ENCODE results near the gene TSPOAP1. TPM values are rescaled to one million over a fixed set of nuclear protein-coding genes. Genes with fewer than 3 reads are reported as not detected.

TSPOAP1 gene
- total and polyA plus RNA-seq, 2 of the 13 experiments (the other 11 are each of a cell fraction or from before 2014, with no cell fraction given): not detected

DNA sequence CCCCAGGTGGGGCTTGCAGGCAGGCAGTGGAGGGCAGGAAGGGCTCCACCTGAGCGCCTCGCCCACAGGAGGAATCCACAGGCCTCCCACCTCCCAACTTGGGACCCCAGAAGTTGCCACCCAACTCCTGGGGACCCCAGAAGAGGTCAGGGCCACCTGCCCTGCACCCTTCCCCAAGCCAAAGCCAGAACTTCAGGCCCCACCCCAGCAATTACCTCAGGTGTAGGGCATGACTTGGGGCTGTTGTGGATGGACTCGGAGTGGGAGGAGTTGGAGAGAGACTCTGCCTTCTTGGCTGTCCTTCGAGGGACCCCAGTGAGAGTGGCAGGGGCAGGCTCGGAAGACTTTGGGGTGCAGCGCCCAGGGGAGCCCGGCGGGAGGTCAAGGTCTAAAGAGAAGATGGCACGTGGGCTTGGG lies 10.5 kb downstream of the TSPOAP1 start:
- Histone ChIP-seq H3K27me3 (ENCODE audit: control insufficient read depth in 1 of 2, insufficient read depth in 2 of 2, low read length in 2 of 2) (peaks cover 19 to 70% of the 10 kb centered on the region in 2 experiments), H3K79me2 (ENCODE audit: insufficient read depth, low read length) (no peaks in the 10 kb centered on the region), H3K9ac (ENCODE audit: insufficient read depth, low read depth, low read length) (no peak overlapping the region), H3K27ac (ENCODE audit: extremely low read length, insufficient read depth, low read length) (no peak overlapping the region), H3K9me3 (ENCODE audit: low read length) (no peaks in the 10 kb centered on the region), H3K4me2 (ENCODE audit: low read depth, low read length) (no peak overlapping the region), H3K4me3 (replicated peaks in 1 of 3; ENCODE audit: insufficient read depth in 1 of 3, low read depth in 2 of 3, low read length in 3 of 3) (no peak overlapping the region), H3K4me1 (ENCODE audit: insufficient read depth, low read length) (peaks cover 19% of the 10 kb centered on the region; the same call in 1 of the 2 replicates), H4K20me1 (ENCODE audit: insufficient read depth, low read length) (no peaks in the 10 kb centered on the region), H3K36me3 (replicated peaks in 1 of 2; ENCODE audit: control insufficient read depth in 1 of 2, insufficient read depth in 2 of 2, low read length in 2 of 2) (no peaks in the 10 kb centered on the region), H2AFZ (ENCODE audit: low read length) (no peak overlapping the region)
- no peak for ATAC-seq
- intact Hi-C loops (cut with micrococcal nuclease; ENCODE audit: unreplicated experiment): no loop called here
- WGBS (ENCODE audit: low lambda C conversion rate): 54% methylated on average over 7 of the region's 9 CpGs
- POLR2A ChIA-PET: interaction anchor here (1.0 to 2.6 kb wide), 8 partner anchors 10 to 98 kb away, joined by 3 to 35 read pairs (median 4); partner anchors contain the start of genes RNF43 and SUPT4H1
- no peak for DNase-seq (ENCODE audit: low spot score)
- CTCF ChIA-PET (ENCODE audit: low intra/inter-chr PET ratio, low total read pairs): interaction anchor here (1.5 to 5.0 kb wide), 3 partner anchors 10 to 130 kb away, joined by 9 to 121 read pairs (median 20); partner anchors contain the start of gene RNF43
- no peak for FAIRE-seq
- no TSS peak for BruUV-seq (replicated peaks)
- in situ Hi-C loops (cut with HindIII; ENCODE audit: extremely low pct_ligation_motif_present, low pct_unique_long_range_greater_than_20kb): no loop called here
- no peak for TF ChIP-seq RXRB (CRISPR knock-in tag; IDR thresholded peaks at IDR 0.05; ENCODE audit: borderline replicate concordance)
- TF ChIP-seq ELF3 (CRISPR knock-in tag; IDR thresholded peaks at IDR 0.05): no peak
- no peak for TF ChIP-seq SCMH1 (CRISPR knock-in tag; IDR thresholded peaks at IDR 0.05; ENCODE audit: borderline replicate concordance)
- TF ChIP-seq, protein P1, sequence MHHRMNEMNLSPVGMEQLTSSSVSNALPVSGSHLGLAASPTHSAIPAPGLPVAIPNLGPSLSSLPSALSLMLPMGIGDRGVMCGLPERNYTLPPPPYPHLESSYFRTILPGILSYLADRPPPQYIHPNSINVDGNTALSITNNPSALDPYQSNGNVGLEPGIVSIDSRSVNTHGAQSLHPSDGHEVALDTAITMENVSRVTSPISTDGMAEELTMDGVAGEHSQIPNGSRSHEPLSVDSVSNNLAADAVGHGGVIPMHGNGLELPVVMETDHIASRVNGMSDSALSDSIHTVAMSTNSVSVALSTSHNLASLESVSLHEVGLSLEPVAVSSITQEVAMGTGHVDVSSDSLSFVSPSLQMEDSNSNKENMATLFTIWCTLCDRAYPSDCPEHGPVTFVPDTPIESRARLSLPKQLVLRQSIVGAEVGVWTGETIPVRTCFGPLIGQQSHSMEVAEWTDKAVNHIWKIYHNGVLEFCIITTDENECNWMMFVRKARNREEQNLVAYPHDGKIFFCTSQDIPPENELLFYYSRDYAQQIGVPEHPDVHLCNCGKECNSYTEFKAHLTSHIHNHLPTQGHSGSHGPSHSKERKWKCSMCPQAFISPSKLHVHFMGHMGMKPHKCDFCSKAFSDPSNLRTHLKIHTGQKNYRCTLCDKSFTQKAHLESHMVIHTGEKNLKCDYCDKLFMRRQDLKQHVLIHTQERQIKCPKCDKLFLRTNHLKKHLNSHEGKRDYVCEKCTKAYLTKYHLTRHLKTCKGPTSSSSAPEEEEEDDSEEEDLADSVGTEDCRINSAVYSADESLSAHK (CRISPR knock-in tag; IDR thresholded peaks at IDR 0.05; ENCODE audit: borderline replicate concordance): no peak
- no peak for TF ChIP-seq DPF2 (CRISPR knock-in tag; IDR thresholded peaks at IDR 0.05; ENCODE audit: borderline replicate concordance, low read depth)
- no peak for TF ChIP-seq MEIS2 (CRISPR knock-in tag; IDR thresholded peaks at IDR 0.05)
- TF ChIP-seq ZNF460 (CRISPR knock-in tag; IDR thresholded peaks at IDR 0.05; ENCODE audit: borderline replicate concordance): no peak
- no peak for TF ChIP-seq XBP1 (CRISPR knock-in tag; IDR thresholded peaks at IDR 0.05)
- no peak for TF ChIP-seq FOXO1 (CRISPR knock-in tag; IDR thresholded peaks at IDR 0.05)
- TF ChIP-seq NFIB (CRISPR knock-in tag; IDR thresholded peaks at IDR 0.05; ENCODE audit: borderline replicate concordance): no peak
- TF ChIP-seq, protein P2, sequence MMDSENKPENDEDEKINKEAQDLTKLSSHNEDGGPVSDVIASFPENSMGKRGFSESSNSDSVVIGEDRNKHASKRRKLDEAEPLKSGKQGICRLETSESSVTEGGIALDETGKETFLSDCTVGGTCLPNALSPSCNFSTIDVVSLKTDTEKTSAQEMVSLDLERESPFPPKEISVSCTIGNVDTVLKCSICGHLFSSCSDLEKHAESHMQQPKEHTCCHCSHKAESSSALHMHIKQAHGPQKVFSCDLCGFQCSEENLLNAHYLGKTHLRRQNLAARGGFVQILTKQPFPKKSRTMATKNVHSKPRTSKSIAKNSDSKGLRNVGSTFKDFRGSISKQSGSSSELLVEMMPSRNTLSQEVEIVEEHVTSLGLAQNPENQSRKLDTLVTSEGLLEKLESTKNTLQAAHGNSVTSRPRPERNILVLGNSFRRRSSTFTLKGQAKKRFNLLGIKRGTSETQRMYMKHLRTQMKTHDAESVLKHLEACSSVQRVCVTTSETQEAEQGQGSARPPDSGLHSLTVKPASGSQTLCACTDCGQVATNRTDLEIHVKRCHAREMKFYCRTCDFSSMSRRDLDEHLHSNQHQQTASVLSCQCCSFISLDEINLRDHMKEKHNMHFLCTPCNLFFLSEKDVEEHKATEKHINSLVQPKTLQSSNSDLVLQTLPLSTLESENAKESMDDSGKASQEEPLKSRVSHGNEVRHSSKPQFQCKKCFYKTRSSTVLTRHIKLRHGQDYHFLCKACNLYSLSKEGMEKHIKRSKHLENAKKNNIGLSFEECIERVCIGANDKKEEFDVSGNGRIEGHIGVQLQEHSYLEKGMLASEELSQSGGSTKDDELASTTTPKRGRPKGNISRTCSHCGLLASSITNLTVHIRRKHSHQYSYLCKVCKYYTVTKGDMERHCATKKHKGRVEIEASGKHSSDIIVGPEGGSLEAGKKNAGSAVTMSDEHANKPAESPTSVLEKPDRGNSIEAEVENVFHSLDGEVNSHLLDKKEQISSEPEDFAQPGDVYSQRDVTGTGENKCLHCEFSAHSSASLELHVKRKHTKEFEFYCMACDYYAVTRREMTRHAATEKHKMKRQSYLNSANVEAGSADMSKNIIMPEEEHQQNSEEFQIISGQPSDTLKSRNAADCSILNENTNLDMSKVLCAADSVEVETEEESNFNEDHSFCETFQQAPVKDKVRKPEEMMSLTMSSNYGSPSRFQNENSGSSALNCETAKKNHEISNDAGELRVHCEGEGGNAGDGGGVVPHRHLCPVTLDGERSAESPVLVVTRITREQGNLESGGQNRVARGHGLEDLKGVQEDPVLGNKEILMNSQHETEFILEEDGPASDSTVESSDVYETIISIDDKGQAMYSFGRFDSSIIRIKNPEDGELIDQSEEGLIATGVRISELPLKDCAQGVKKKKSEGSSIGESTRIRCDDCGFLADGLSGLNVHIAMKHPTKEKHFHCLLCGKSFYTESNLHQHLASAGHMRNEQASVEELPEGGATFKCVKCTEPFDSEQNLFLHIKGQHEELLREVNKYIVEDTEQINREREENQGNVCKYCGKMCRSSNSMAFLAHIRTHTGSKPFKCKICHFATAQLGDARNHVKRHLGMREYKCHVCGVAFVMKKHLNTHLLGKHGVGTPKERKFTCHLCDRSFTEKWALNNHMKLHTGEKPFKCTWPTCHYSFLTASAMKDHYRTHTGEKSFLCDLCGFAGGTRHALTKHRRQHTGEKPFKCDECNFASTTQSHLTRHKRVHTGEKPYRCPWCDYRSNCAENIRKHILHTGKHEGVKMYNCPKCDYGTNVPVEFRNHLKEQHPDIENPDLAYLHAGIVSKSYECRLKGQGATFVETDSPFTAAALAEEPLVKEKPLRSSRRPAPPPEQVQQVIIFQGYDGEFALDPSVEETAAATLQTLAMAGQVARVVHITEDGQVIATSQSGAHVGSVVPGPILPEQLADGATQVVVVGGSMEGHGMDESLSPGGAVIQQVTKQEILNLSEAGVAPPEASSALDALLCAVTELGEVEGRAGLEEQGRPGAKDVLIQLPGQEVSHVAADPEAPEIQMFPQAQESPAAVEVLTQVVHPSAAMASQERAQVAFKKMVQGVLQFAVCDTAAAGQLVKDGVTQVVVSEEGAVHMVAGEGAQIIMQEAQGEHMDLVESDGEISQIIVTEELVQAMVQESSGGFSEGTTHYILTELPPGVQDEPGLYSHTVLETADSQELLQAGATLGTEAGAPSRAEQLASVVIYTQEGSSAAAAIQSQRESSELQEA (CRISPR knock-in tag; IDR thresholded peaks at IDR 0.05; ENCODE audit: not compliant biosample characterization): no peak
- TF ChIP-seq ZNF709 (CRISPR knock-in tag; IDR thresholded peaks at IDR 0.05): no peak
- TF ChIP-seq TBP (CRISPR knock-in tag; IDR thresholded peaks at IDR 0.05): no peak
- TF ChIP-seq SMAD3 (CRISPR knock-in tag; IDR thresholded peaks at IDR 0.05): no peak
- TF ChIP-seq HDAC2 (CRISPR knock-in tag; IDR thresholded peaks at IDR 0.05): no peak

All from HepG2 (cell line).